HL-60 (cell line): ENCODE measurements around the gene BPIFB6.

Experiments used
- GABPA ChIP-seq: IDR thresholded peaks from 2 replicates; pipeline ENCODE4 v1.6.1; 2012; ENCODE audit warnings: low read depth
- POLR2AphosphoS5 ChIP-seq: IDR thresholded peaks from 2 replicates; pipeline ENCODE4 v1.6.1; 2012; ENCODE audit warnings: low read depth
- SPI1 ChIP-seq: IDR thresholded peaks from 2 replicates; pipeline ENCODE4 v1.6.1; 2012; ENCODE audit warnings: low read depth, mild to moderate bottlenecking, borderline replicate concordance
- TF ChIP-seq, protein P1 (sequence below): IDR thresholded peaks from one replicate; pipeline ENCODE4 v1.5.1; 2011; ENCODE audit warnings: low read length, control low read depth, inconsistent platforms; ENCODE audit not compliant: insufficient read depth
- TF ChIP-seq, protein P2 (sequence below): IDR thresholded peaks from 2 replicates; pipeline ENCODE4 v1.6.1; 2012; ENCODE audit warnings: low read depth; ENCODE audit not compliant: insufficient replicate concordance

DNA sequence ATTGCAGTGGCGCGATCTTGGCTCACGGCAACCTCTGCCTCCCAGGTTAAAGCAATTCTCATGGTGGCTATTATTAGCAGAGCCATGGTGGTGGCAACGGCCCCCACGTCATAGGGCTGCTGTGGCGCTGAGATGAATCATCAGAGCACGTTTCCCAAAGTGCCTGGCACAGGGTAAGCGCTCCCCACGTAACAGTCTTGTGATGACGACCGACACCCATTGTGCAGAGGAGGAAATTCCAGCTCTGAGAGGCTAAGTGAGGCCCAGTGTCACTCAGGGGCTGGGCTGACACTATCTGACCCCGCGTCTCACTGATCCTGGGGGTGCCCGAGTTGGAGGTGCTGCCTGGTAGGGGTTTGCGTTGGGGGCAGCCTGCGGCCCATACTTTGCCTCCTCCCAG, 43.4 kb upstream of the BPIFB6 start:
- TF ChIP-seq SPI1 (no peak), POLR2AphosphoS5 (no peak), GABPA (no peak)
- TF ChIP-seq, protein P1, sequence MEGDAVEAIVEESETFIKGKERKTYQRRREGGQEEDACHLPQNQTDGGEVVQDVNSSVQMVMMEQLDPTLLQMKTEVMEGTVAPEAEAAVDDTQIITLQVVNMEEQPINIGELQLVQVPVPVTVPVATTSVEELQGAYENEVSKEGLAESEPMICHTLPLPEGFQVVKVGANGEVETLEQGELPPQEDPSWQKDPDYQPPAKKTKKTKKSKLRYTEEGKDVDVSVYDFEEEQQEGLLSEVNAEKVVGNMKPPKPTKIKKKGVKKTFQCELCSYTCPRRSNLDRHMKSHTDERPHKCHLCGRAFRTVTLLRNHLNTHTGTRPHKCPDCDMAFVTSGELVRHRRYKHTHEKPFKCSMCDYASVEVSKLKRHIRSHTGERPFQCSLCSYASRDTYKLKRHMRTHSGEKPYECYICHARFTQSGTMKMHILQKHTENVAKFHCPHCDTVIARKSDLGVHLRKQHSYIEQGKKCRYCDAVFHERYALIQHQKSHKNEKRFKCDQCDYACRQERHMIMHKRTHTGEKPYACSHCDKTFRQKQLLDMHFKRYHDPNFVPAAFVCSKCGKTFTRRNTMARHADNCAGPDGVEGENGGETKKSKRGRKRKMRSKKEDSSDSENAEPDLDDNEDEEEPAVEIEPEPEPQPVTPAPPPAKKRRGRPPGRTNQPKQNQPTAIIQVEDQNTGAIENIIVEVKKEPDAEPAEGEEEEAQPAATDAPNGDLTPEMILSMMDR, result no peak
- TF ChIP-seq, protein P2, sequence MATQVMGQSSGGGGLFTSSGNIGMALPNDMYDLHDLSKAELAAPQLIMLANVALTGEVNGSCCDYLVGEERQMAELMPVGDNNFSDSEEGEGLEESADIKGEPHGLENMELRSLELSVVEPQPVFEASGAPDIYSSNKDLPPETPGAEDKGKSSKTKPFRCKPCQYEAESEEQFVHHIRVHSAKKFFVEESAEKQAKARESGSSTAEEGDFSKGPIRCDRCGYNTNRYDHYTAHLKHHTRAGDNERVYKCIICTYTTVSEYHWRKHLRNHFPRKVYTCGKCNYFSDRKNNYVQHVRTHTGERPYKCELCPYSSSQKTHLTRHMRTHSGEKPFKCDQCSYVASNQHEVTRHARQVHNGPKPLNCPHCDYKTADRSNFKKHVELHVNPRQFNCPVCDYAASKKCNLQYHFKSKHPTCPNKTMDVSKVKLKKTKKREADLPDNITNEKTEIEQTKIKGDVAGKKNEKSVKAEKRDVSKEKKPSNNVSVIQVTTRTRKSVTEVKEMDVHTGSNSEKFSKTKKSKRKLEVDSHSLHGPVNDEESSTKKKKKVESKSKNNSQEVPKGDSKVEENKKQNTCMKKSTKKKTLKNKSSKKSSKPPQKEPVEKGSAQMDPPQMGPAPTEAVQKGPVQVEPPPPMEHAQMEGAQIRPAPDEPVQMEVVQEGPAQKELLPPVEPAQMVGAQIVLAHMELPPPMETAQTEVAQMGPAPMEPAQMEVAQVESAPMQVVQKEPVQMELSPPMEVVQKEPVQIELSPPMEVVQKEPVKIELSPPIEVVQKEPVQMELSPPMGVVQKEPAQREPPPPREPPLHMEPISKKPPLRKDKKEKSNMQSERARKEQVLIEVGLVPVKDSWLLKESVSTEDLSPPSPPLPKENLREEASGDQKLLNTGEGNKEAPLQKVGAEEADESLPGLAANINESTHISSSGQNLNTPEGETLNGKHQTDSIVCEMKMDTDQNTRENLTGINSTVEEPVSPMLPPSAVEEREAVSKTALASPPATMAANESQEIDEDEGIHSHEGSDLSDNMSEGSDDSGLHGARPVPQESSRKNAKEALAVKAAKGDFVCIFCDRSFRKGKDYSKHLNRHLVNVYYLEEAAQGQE, result no peak
